Ovary (tissue), 3 donors: ENCODE results near the gene GAS6.

Experiments used
- POLR2A ChIP-seq: fragments of 450-650 bp; IDR thresholded peaks from one replicate; pipeline ENCODE4 v1.6.1; 2017; ENCODE audit warnings: antibody characterized with exemption, mild to moderate bottlenecking, moderate library complexity
- TF ChIP-seq, protein P1 (sequence below), 3 donors: fragments of 450-650 bp in 2 of 3; fragments of 200-600 bp in 1 of 3; IDR thresholded peaks; one replicate each; pipeline versions ENCODE4 v1.5.1 to v1.8.0; 2016 to 2022; ENCODE audit warnings: antibody characterized with exemption in 3 of 3, mild to moderate bottlenecking in 1 of 3
- donor health status: DM: no; HTN: no; CAD: no.

GRCh38 chr13:113836768-113837559, 26.9 kb downstream of the GAS6 start:
- TF ChIP-seq, protein P1, sequence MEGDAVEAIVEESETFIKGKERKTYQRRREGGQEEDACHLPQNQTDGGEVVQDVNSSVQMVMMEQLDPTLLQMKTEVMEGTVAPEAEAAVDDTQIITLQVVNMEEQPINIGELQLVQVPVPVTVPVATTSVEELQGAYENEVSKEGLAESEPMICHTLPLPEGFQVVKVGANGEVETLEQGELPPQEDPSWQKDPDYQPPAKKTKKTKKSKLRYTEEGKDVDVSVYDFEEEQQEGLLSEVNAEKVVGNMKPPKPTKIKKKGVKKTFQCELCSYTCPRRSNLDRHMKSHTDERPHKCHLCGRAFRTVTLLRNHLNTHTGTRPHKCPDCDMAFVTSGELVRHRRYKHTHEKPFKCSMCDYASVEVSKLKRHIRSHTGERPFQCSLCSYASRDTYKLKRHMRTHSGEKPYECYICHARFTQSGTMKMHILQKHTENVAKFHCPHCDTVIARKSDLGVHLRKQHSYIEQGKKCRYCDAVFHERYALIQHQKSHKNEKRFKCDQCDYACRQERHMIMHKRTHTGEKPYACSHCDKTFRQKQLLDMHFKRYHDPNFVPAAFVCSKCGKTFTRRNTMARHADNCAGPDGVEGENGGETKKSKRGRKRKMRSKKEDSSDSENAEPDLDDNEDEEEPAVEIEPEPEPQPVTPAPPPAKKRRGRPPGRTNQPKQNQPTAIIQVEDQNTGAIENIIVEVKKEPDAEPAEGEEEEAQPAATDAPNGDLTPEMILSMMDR (IDR thresholded peaks at IDR 0.05) = no peak
- no peak for TF ChIP-seq POLR2A
